ENCODE results near the gene MPIG6B.

DNA sequence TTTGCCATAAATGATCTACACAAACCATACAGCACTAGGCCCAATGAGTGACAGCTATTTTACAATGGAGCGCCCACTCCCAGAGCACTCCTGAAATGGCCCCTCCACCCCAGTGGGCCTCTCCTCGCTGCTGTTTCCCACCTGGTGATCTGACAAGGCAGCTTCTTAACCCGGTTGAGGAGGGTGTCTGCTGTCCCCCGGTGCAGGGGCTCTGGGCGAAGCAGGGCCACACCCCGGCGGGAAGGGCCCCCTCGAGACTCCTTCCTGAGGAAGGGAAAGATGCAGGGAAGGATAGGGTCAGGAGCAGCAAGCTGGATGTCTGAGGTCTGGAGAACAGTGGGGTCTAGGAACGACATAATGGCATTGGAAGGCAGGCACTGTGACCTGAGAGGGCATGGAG is 30.3 kb upstream of the MPIG6B start:
- TF ChIP-seq, protein P1, sequence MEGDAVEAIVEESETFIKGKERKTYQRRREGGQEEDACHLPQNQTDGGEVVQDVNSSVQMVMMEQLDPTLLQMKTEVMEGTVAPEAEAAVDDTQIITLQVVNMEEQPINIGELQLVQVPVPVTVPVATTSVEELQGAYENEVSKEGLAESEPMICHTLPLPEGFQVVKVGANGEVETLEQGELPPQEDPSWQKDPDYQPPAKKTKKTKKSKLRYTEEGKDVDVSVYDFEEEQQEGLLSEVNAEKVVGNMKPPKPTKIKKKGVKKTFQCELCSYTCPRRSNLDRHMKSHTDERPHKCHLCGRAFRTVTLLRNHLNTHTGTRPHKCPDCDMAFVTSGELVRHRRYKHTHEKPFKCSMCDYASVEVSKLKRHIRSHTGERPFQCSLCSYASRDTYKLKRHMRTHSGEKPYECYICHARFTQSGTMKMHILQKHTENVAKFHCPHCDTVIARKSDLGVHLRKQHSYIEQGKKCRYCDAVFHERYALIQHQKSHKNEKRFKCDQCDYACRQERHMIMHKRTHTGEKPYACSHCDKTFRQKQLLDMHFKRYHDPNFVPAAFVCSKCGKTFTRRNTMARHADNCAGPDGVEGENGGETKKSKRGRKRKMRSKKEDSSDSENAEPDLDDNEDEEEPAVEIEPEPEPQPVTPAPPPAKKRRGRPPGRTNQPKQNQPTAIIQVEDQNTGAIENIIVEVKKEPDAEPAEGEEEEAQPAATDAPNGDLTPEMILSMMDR (IDR thresholded peaks at IDR 0.05; ENCODE audit: low read depth, low read length), result no peak
- TF ChIP-seq POLR2A (IDR thresholded peaks at IDR 0.05; ENCODE audit: extremely low read depth, insufficient read length) (no peak), MYC (IDR thresholded peaks at IDR 0.05; ENCODE audit: low read depth, low read length) (no peak)

Data from NB4 (cell line).